H9 (cell line): Measurements from ENCODE around the gene PDGFRB. TPM values are rescaled to one million over a fixed set of nuclear protein-coding genes. Genes with fewer than 3 reads are reported as not detected.

Experiments used
- DNase-seq: peaks from one replicate; pipeline ENCODE4 v3.0.0-alpha.2; 2017
- H2AFZ ChIP-seq: one replicate; pipeline ENCODE4 v1.6.1; 2013; ENCODE audit warnings: mild to moderate bottlenecking, low read length, control low read depth, moderate library complexity
- H2AK5ac ChIP-seq: 2 replicates; pipeline ENCODE4 v1.6.1; 2013; ENCODE audit warnings: low read length, control low read depth, mixed read lengths; ENCODE audit not compliant: insufficient read length
- H2BK120ac ChIP-seq: one replicate; pipeline ENCODE4 v1.6.1; 2013; ENCODE audit warnings: low read depth, mild to moderate bottlenecking, low read length, control low read depth, inconsistent platforms; ENCODE audit not compliant: poor library complexity, severe bottlenecking
- H2BK12ac ChIP-seq: 2 replicates; pipeline ENCODE4 v1.6.1; 2013; ENCODE audit warnings: low read length, control low read depth, mixed read lengths, low read depth; ENCODE audit not compliant: insufficient read length
- H2BK15ac ChIP-seq: 2 replicates; pipeline ENCODE4 v1.6.1; 2013; ENCODE audit warnings: low read depth, low read length, control low read depth
- H2BK20ac ChIP-seq: one replicate; pipeline ENCODE4 v1.6.1; 2013; ENCODE audit warnings: low read depth, mild to moderate bottlenecking, low read length, control low read depth, inconsistent platforms; ENCODE audit not compliant: poor library complexity, severe bottlenecking
- H2BK5ac ChIP-seq: 2 replicates; pipeline ENCODE4 v1.6.1; 2013; ENCODE audit warnings: low read length, control low read depth, mixed read lengths; ENCODE audit not compliant: insufficient read length
- H3K14ac ChIP-seq: 2 replicates; pipeline ENCODE4 v1.6.1; 2013; ENCODE audit warnings: low read length, control low read depth; ENCODE audit not compliant: insufficient read depth
- H3K18ac ChIP-seq: 2 replicates; pipeline ENCODE4 v1.6.1; 2013; ENCODE audit warnings: low read depth, mild to moderate bottlenecking, mixed read lengths, low read length, control low read depth; ENCODE audit not compliant: insufficient read length
- H3K23ac ChIP-seq: 2 replicates; pipeline ENCODE4 v1.6.1; 2013; ENCODE audit warnings: low read length, control low read depth, mixed read lengths, low read depth; ENCODE audit not compliant: insufficient read length
- H3K23me2 ChIP-seq: 2 replicates; pipeline ENCODE4 v1.6.1; 2013; ENCODE audit warnings: low read depth, mild to moderate bottlenecking, mixed read lengths, low read length, control low read depth; ENCODE audit not compliant: insufficient read length, poor library complexity, severe bottlenecking
- H3K27ac ChIP-seq: 2 replicates; pipeline ENCODE4 v1.5.1; 2013; ENCODE audit warnings: low read length, control low read depth, mixed read lengths, low read depth; ENCODE audit not compliant: insufficient read length
- H3K27me3 ChIP-seq: 2 replicates; pipeline ENCODE4 v1.6.1; 2013; ENCODE audit warnings: low read length, control low read depth, inconsistent platforms; ENCODE audit not compliant: insufficient read depth
- H3K4ac ChIP-seq: 2 replicates; pipeline ENCODE4 v1.6.1; 2013; ENCODE audit warnings: low read depth, mild to moderate bottlenecking, control low read depth, inconsistent platforms, low read length, moderate library complexity
- H3K4me1 ChIP-seq: 2 replicates; pipeline ENCODE4 v1.6.1; 2013; ENCODE audit warnings: low read length, control low read depth, inconsistent platforms; ENCODE audit not compliant: insufficient read depth
- H3K4me2 ChIP-seq: 2 replicates; pipeline ENCODE4 v1.6.1; 2013; ENCODE audit warnings: low read length, control low read depth, mixed read lengths; ENCODE audit not compliant: insufficient read length, insufficient read depth
- H3K56ac ChIP-seq: 2 replicates; pipeline ENCODE4 v1.6.1; 2013; ENCODE audit warnings: low read depth, mild to moderate bottlenecking, mixed read lengths, low read length, control low read depth; ENCODE audit not compliant: insufficient read length
- H3K79me1 ChIP-seq: 2 replicates; pipeline ENCODE4 v1.6.1; 2013; ENCODE audit warnings: low read depth, mild to moderate bottlenecking, moderate library complexity, low read length, control low read depth, inconsistent platforms; ENCODE audit not compliant: insufficient read depth, poor library complexity, severe bottlenecking
- H3K79me2 ChIP-seq: 2 replicates; pipeline ENCODE4 v1.6.1; 2013; ENCODE audit warnings: low read length, control low read depth, inconsistent platforms; ENCODE audit not compliant: insufficient read depth
- H3K9ac ChIP-seq: 2 replicates; pipeline ENCODE4 v1.6.1; 2013; ENCODE audit warnings: low read length, control low read depth, mixed read lengths; ENCODE audit not compliant: insufficient read length; ENCODE audit errors: extremely low read depth
- H3K9me3 ChIP-seq: one replicate; pipeline ENCODE4 v1.6.1; 2013; ENCODE audit warnings: low read depth, low read length, inconsistent platforms; ENCODE audit not compliant: control insufficient read depth
- H3T11ph ChIP-seq: one replicate; pipeline ENCODE4 v1.6.1; 2013; ENCODE audit warnings: mild to moderate bottlenecking, low read length, control low read depth, inconsistent platforms
- H4K20me1 ChIP-seq: one replicate; pipeline ENCODE4 v1.6.1; 2013; ENCODE audit not compliant: control insufficient read depth, insufficient read length, insufficient read depth
- H4K5ac ChIP-seq: 2 replicates; pipeline ENCODE4 v1.6.1; 2013; ENCODE audit warnings: low read depth, mild to moderate bottlenecking, mixed read lengths, low read length, control low read depth; ENCODE audit not compliant: insufficient read length
- H4K8ac ChIP-seq: replicated peaks from 2 replicates; pipeline ENCODE4 v1.6.1; 2013; ENCODE audit warnings: low read length, control low read depth, mixed read lengths, low read depth; ENCODE audit not compliant: insufficient read length
- H4K91ac ChIP-seq: 2 replicates; pipeline ENCODE4 v1.6.1; 2013; ENCODE audit warnings: low read depth, mild to moderate bottlenecking, moderate library complexity, mixed read lengths, low read length, control low read depth; ENCODE audit not compliant: insufficient read length
- H3K27ac Mint-ChIP-seq, 3 experiments: 2 replicates in 2 of 3; 3 replicates in 1 of 3; pipeline ENCODE4 v1.8.0; 2020 to 2021; ENCODE audit warnings: mixed read lengths in 3 of 3, mild to moderate bottlenecking in 1 of 3, moderate library complexity in 1 of 3
- H3K27me3 Mint-ChIP-seq: 2 replicates; pipeline ENCODE4 v1.8.0; 2021; ENCODE audit warnings: low read depth, mild to moderate bottlenecking, moderate library complexity, mixed read lengths
- H3K36me3 Mint-ChIP-seq, 3 experiments: 2 replicates in 2 of 3; 3 replicates in 1 of 3; pipeline ENCODE4 v1.8.0; 2020 to 2021; ENCODE audit warnings: low read depth in 3 of 3, mixed read lengths in 3 of 3; ENCODE audit not compliant: insufficient read depth in 1 of 3
- H3K4me1 Mint-ChIP-seq, 2 experiments: 2 replicates each; pipeline ENCODE4 v1.8.0; 2020; ENCODE audit warnings: mixed read lengths in 2 of 2
- H3K4me3 Mint-ChIP-seq, 2 experiments: 2 replicates in 1 of 2; 3 replicates in 1 of 2; pipeline ENCODE4 v1.8.0; 2020 to 2021; ENCODE audit warnings: mild to moderate bottlenecking in 2 of 2, mixed read lengths in 2 of 2, moderate library complexity in 1 of 2
- H3K9me3 Mint-ChIP-seq, 2 experiments: 2 replicates in 1 of 2; 3 replicates in 1 of 2; pipeline ENCODE4 v1.8.0; 2020; ENCODE audit warnings: mild to moderate bottlenecking in 2 of 2, mixed read lengths in 2 of 2, moderate library complexity in 1 of 2
- CTCF ChIP-seq: fragments of 200-600 bp; sonication (generic); conservative IDR thresholded peaks from 3 replicates; pipeline ENCODE4 v1.8.0; 2021; ENCODE audit warnings: antibody characterized with exemption, mild to moderate bottlenecking
- WGBS: extraction: QIAGEN DNeasy Blood & Tissue Kit; methylation state at CpG from one replicate; pipeline ENCODE4 v1.1.7; 2013; ENCODE audit warnings: missing lambda C conversion rate, low lambda C conversion rate, mixed read lengths; ENCODE audit not compliant: insufficient read length; ENCODE audit errors: extremely low coverage; 5-methylcytosine and 5-hydroxymethylcytosine counted together
- total RNA-seq: library from RNA; stranded (reverse); gene quantifications from 2 replicates; pipeline ENCODE4 v1.2.1, GENCODE V29; 2021

PDGFRB gene
- total RNA-seq, 1 experiment from 2014 or later, result 2.2 TPM

GRCh38 chr5:150196986-150197385 is 41.3 kb upstream of the PDGFRB start:
- Mint-ChIP-seq H3K27ac (no peak overlapping the region), H3K27me3 (peaks cover 79% of the 10 kb centered on the region), H3K4me1 (no peaks in the 10 kb centered on the region; a peak in 2 of 4 replicates), H3K9me3 (no peaks in the 10 kb centered on the region; a peak in 1 of 5 replicates), H3K4me3 (no peak overlapping the region), H3K36me3 (no peaks in the 10 kb centered on the region)
- Histone ChIP-seq H3K23ac (no peak overlapping the region), H2BK20ac (no peak overlapping the region), H3K18ac (no peak overlapping the region), H4K5ac (no peak overlapping the region), H3K27me3 (peaks cover 3% of the 10 kb centered on the region; the same call in 1 of the 2 replicates), H2BK5ac (no peak overlapping the region), H3K23me2 (no peaks in the 10 kb centered on the region), H3K56ac (no peak overlapping the region), H3K79me2 (no peaks in the 10 kb centered on the region), H3T11ph (no peak overlapping the region), H2BK12ac (no peak overlapping the region), H2BK120ac (no peak overlapping the region), H2AFZ (no peak overlapping the region), H3K14ac (no peak overlapping the region), H4K20me1 (no peaks in the 10 kb centered on the region), H4K8ac (no peak overlapping the region), H3K79me1 (no peaks in the 10 kb centered on the region), H3K9me3 (no peaks in the 10 kb centered on the region), H4K91ac (no peak overlapping the region), H3K27ac (no peak overlapping the region), H3K4me2 (no peak overlapping the region), H2AK5ac (no peak overlapping the region), H2BK15ac (no peak overlapping the region), H3K9ac (no peak overlapping the region), H3K4ac (no peak overlapping the region), H3K4me1 (no peaks in the 10 kb centered on the region)
- no peak for TF ChIP-seq CTCF
- no CpG with 5 or more reads among the region's 16 CpGs for WGBS
- no peak for DNase-seq
